HEK293 (cell line): ENCODE results near the gene UBR2.

ENCODE experiments used
- CTCF ChIA-PET: fragments of 350-600 bp; formaldehyde crosslinking; extraction: SDS; loops from one replicate; lab custom pipeline; 2021; ENCODE audit warnings: antibody characterized with exemption; lab: Yijun Ruan, JAX
- POLR2A ChIA-PET: fragments of 300-600 bp; formaldehyde crosslinking; extraction: SDS; loops from one replicate; lab custom pipeline; 2020; ENCODE audit warnings: antibody characterized with exemption, inconsistent platforms; lab: Yijun Ruan, JAX
- H3K27ac ChIP-seq: fragments of 200-500 bp; sonication (Bioruptor generic); 2 replicates; pipeline ENCODE4 v1.5.1; 2014; ENCODE audit warnings: low read depth, low read length, control low read depth, inconsistent platforms; ENCODE audit errors: extremely low read depth
- H3K36me3 ChIP-seq, 2 experiments: fragments of 200-500 bp in 1 of 2; sonication (Bioruptor generic) in 1 of 2; 1 replicate in 1 of 2; 2 replicates in 1 of 2; pipeline ENCODE4 v1.5.1; 2014 to 2017; ENCODE audit warnings: inconsistent platforms in 2 of 2, low read length in 2 of 2; ENCODE audit not compliant: control insufficient read depth in 2 of 2, insufficient read depth in 1 of 2
- H3K4me1 ChIP-seq: fragments of 200-500 bp; sonication (Bioruptor generic); 2 replicates; pipeline ENCODE4 v1.5.1; 2014; ENCODE audit warnings: mild to moderate bottlenecking, low read length, inconsistent platforms; ENCODE audit not compliant: control insufficient read depth, insufficient read depth
- H3K4me3 ChIP-seq: 2 replicates; pipeline ENCODE4 v1.5.1; 2011; ENCODE audit warnings: low read depth, mild to moderate bottlenecking, control low read depth, low read length, moderate library complexity
- H3K9me3 ChIP-seq: fragments of 200-500 bp; sonication (Bioruptor generic); 2 replicates; pipeline ENCODE4 v1.5.1; 2014; ENCODE audit warnings: low read depth, low read length, inconsistent platforms; ENCODE audit not compliant: control insufficient read depth, insufficient read depth
- KLF17 ChIP-seq: fragments of 450-650 bp; formaldehyde crosslinking; IDR thresholded peaks from 2 replicates; pipeline ENCODE4 v1.5.1; 2016; ENCODE audit warnings: missing biosample characterization, missing genetic modification characterization
- PRDM10 ChIP-seq: fragments of 450-650 bp; formaldehyde crosslinking; IDR thresholded peaks from 2 replicates; pipeline ENCODE4 v1.5.1; 2016; ENCODE audit warnings: missing biosample characterization, missing genetic modification characterization
- TCF7L2 ChIP-seq: IDR thresholded peaks from 2 replicates; pipeline ENCODE4 v1.6.1; 2011; ENCODE audit warnings: low read depth, mild to moderate bottlenecking, inconsistent platforms, low read length, moderate library complexity, borderline replicate concordance
- ZNF169 ChIP-seq: fragments of 450-650 bp; formaldehyde crosslinking; IDR thresholded peaks from 2 replicates; pipeline ENCODE4 v1.5.1; 2016; ENCODE audit warnings: missing biosample characterization, missing genetic modification characterization
- ZNF341 ChIP-seq: fragments of 450-650 bp; formaldehyde crosslinking; IDR thresholded peaks from 2 replicates; pipeline ENCODE4; 2016; ENCODE audit warnings: low read depth, missing biosample characterization, missing genetic modification characterization
- ZNF362 ChIP-seq: fragments of 450-650 bp; formaldehyde crosslinking; IDR thresholded peaks from 2 replicates; pipeline ENCODE4 v1.5.1; 2016; ENCODE audit warnings: missing biosample characterization, missing genetic modification characterization
- ZNF394 ChIP-seq: fragments of 450-650 bp; formaldehyde crosslinking; IDR thresholded peaks from 2 replicates; pipeline ENCODE4 v1.5.1; 2016; ENCODE audit warnings: missing biosample characterization, missing genetic modification characterization, mild to moderate bottlenecking, moderate library complexity, borderline replicate concordance
- ZNF398 ChIP-seq: fragments of 450-650 bp; formaldehyde crosslinking; IDR thresholded peaks from 2 replicates; pipeline ENCODE4 v1.5.1; 2017; ENCODE audit warnings: missing biosample characterization, missing genetic modification characterization
- ZNF48 ChIP-seq: fragments of 450-650 bp; formaldehyde crosslinking; IDR thresholded peaks from 2 replicates; pipeline ENCODE4 v1.5.1; 2016; ENCODE audit warnings: missing biosample characterization, missing genetic modification characterization
- ZNF501 ChIP-seq: fragments of 450-650 bp; formaldehyde crosslinking; IDR thresholded peaks from 2 replicates; pipeline ENCODE4 v1.5.1; 2016; ENCODE audit warnings: missing biosample characterization, missing genetic modification characterization
- ZNF704 ChIP-seq: fragments of 450-650 bp; formaldehyde crosslinking; IDR thresholded peaks from 2 replicates; pipeline ENCODE4 v1.5.1; 2016; ENCODE audit warnings: missing biosample characterization, missing genetic modification characterization
- ZNF843 ChIP-seq: fragments of 450-650 bp; formaldehyde crosslinking; IDR thresholded peaks from 2 replicates; pipeline ENCODE4 v1.5.1; 2016; ENCODE audit warnings: missing biosample characterization, missing genetic modification characterization
- ZSCAN30 ChIP-seq: fragments of 450-650 bp; IDR thresholded peaks from 2 replicates; pipeline ENCODE4 v1.5.1; 2018; ENCODE audit warnings: missing biosample characterization, mild to moderate bottlenecking, missing genetic modification characterization, moderate library complexity

Gene UBR2

GRCh38 chr6:42547407-42548329, 16.2 kb upstream of the UBR2 start (continued):
- 0 out of 2 replicates have a peak, but pooled peaks have one; percentile 18 for TF ChIP-seq ZNF398 (tag by site-specific recombination)
- peak; percentile 74 for TF ChIP-seq ZNF501 (tag by site-specific recombination)
- TF ChIP-seq TCF7L2 = no peak
- peak; percentile 37; the same call in 1 of the 2 replicates for TF ChIP-seq ZNF341 (tag by site-specific recombination)
- TF ChIP-seq ZNF843 = 0 out of 2 replicates have a peak, but pooled peaks have one; percentile 29
- TF ChIP-seq KLF17 = no peak
- TF ChIP-seq ZNF48 (tag by site-specific recombination) = no peak
- peak; percentile 61 for TF ChIP-seq ZNF394
- no peak for TF ChIP-seq ZNF362

GRCh38 chr6:42550277-42550676, 13.6 kb upstream of the UBR2 start:
- no peak for TF ChIP-seq ZSCAN30
- peak; percentile 48 for TF ChIP-seq PRDM10 (tag by site-specific recombination)
- Histone ChIP-seq H3K27ac (no peak overlapping the region), H3K36me3 (no peaks in the 10 kb centered on the region), H3K9me3 (no peaks in the 10 kb centered on the region), H3K4me3 (no peak overlapping the region), H3K4me1 (no peaks in the 10 kb centered on the region)
- ChIA-PET POLR2A (no interaction called here), CTCF (interaction anchor here (0.5 to 9.2 kb wide), 7 partner anchors 8 to 360 kb away, joined by 3 to 160 read pairs (median 8); partner anchors contain the start of gene MRPS10)

GRCh38 chr6:42551217-42551616, 12.6 kb upstream of the UBR2 start:
- CTCF ChIA-PET = interaction anchor here (0.6 to 9.2 kb wide), 8 partner anchors 7 to 336 kb away, joined by 3 to 160 read pairs (median 5); partner anchors contain the start of gene UBR2
- H3K4me3 ChIP-seq = no peak overlapping the region
- no peaks in the 10 kb centered on the region for H3K9me3 ChIP-seq
- H3K36me3 ChIP-seq = no peaks in the 10 kb centered on the region
- H3K27ac ChIP-seq = no peak overlapping the region
- TF ChIP-seq ZNF169 (no peak), ZNF704 (tag by site-specific recombination) (no peak)
- peaks cover under 1% of the 10 kb centered on the region for H3K4me1 ChIP-seq
- POLR2A ChIA-PET = interaction anchor here (0.6 to 0.8 kb wide), 3 partner anchors 99 to 603 kb away, joined by 3 to 7 read pairs (median 4); partner anchors contain the start of gene TRERF1
